HG03139 (cell line): ENCODE results near the gene MINAR1.

Experiments used
- ATAC-seq: cut with Tn5 transposase; IDR thresholded peaks from one replicate; pipeline ENCODE4 v1.9.1; 2021; ENCODE audit not compliant: unreplicated experiment

MINAR1 gene

GRCh38 chr15:79463043-79463780, 31.1 kb downstream of the MINAR1 start:
- ATAC-seq: no peak

- no peak for ATAC-seq
Measured at GRCh38 chr15:79463781-79464270, 31.7 kb downstream of the MINAR1 start.

DNA sequence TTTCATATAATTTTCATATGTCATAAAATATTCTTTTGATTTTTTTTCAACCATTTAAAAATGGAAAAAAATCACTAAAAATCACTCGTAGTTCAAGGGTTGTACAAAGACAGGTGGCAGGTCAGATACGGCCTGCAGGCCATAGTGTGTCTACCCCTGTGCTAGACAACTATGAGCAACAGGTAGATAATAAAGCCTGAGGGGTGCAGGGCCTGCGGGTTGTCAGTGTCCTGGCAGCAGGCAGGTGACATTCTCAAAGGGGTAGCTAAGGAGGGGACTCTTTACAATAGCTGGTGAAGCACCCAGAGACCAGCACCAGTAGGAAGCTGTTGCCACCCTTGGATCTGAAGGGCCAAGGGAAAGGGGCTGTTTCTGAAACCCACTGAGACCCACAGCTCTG, 34.4 kb downstream of the MINAR1 start:
- no peak for ATAC-seq

- ATAC-seq: no peak
Measured at GRCh38 chr15:79467865-79468586, 35.9 kb downstream of the MINAR1 start.

DNA sequence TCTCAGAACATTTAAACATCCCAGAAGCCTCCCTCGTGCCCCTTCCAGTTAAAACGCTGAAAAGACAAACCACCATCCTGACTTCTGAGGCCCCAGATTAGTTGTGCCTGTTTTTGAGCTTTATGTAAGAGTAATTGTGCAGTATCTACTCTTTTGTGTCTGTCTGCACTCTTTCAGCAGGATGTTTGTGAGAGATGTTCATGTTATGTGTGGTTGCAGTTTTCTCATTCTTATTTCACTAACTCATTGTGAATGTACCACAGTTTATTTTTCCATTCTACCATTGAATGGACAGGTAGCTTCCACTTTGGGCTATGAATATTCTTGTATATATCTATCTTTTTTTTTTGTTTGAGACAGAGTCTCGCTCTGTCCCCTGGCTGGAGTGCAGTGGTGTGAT, 40.3 kb downstream of the MINAR1 start:
- no peak for ATAC-seq

- ATAC-seq: no peak
Measured at GRCh38 chr15:79474252-79474651, 42.1 kb downstream of the MINAR1 start.

- ATAC-seq: no peak
Measured at GRCh38 chr15:79475306-79475705, 43.2 kb downstream of the MINAR1 start.

GRCh38 chr15:79478108-79478507, 46.0 kb downstream of the MINAR1 start:
- no peak for ATAC-seq

DNA sequence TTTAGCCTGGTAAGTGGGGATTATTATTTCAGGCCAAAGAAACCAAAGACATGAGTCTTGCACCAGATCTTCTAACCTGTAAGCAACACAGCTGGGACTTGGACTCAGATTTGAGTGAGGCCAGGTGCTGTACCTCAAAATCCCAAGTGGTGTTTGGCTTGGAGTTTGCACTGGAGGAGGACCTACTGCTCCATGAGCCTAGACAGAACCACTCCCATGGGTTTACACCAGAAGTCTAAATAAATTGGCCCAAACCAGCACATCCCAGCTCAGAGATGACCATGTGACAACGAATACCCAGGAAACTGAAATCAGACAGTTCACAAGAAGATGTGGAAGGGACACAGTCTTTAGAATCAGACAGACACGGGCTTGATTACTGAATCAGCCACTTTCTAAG, 47.5 kb downstream of the MINAR1 start:
- ATAC-seq: no peak

DNA sequence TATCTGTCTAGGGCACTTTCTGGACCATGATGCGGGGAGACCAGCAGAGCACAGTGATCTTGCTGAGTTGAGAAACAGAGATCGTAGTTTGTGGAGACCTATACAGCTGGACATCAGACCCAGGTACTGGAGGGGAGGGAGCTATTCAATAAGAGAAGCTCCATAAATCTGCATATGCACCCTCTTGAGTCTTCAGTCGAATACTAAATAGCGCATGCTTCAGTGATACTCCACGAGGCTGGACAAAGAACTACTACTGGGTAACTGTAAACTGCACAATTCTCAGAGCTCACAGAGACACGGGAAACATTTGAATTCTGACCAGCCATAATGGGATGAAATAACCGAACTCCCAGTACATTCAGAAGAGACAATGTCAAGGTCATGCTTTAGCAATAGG, 49.7 kb downstream of the MINAR1 start:
- ATAC-seq: no peak
